HG02763 (cell line): ENCODE measurements around the gene ENDOU.
A peak's percentile ranks its signal among the peaks of the same experiment; 100 is the strongest.

Experiments used
- ATAC-seq: cut with Tn5 transposase; IDR thresholded peaks from one replicate; pipeline ENCODE4 v1.9.1; 2021; ENCODE audit warnings: mild to moderate bottlenecking, moderate library complexity; ENCODE audit not compliant: unreplicated experiment

ENDOU gene

DNA sequence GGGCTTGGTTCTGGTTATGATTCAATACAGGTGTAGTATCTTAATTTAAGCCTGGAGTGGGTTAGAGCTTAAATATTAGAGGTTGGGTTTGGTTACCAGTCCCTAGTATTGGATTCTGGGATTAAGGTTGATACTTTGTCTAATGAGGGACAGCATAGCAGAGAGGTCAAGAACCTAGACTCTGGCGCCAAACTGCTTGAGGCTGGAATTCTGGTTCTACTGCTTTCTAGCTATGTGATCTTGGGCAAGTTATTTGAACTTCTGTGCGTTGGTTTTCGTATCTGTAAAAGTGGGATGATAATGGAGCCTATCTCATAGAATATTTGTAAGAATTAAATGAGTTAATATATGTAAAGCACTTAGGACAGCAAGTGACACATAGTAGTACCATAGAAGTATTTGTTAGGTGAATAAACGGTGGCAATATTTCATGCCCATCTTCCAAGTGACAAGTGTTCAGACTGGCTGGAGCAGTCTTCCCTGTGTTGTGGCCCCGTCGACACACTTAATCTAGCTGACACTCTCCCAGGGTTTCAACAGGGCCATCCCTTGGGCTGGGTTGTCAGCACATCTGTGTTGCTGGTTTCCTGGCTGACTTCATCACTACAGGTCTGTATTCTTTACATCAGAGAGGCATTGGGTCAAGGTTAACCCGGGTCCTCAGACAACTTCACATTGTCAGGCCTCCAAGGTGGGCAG, 3.0 kb downstream of the ENDOU start:
- ATAC-seq = no peak

DNA sequence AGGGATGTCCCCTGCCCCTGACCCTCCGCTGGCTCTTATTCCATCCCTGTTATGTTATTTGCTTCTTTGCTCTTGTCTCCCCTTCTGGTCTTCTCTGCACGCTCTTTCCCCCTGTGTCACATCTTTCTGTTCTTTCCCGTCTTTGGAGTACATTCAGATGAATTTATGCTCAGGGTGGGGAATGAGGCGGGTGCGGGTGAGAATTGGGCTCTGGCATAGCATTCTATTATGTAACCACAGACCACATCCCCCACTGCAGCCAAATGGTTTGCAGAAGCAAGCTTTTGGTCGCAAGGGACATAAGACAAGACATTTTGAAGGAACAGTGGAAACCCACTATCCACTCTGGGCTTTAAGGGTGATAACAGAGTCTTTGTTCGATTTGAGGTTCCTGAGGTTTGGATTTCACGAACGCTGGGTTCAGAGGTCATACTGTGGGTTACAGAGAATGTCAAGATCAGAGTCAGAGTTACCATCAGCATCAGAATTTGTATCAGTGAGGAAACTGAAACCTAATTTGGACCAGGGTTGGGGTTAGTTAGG, 3.8 kb downstream of the ENDOU start:
- no peak for ATAC-seq

DNA sequence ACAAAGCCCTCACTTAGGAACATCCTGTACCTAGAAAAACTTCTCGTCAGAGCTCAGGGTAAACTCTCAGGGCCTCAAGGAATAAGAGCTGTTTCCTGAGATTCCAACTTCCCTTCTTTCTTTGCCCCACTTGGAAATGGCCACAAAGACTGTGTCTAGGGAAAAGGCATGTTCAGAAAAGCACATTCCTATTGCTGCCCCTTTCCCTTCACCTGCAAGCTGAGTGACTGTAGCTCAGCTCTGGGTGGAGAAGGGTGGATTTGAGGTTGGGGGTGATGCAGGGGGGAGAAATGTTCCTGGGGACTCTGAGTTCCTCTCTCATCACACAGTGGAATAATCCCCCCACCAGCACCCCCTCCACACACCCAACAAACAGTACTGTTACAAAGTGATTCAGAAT, 6.8 kb downstream of the ENDOU start:
- no peak for ATAC-seq

- no peak for ATAC-seq
These were observed 7.7 kb downstream of the ENDOU start for GRCh38 chr12:47717443-47718193.

- ATAC-seq = no peak
These were observed 8.2 kb downstream of the ENDOU start for GRCh38 chr12:47717046-47717442.

GRCh38 chr12:47715877-47716548, 9.3 kb downstream of the ENDOU start:
- no peak for ATAC-seq

DNA sequence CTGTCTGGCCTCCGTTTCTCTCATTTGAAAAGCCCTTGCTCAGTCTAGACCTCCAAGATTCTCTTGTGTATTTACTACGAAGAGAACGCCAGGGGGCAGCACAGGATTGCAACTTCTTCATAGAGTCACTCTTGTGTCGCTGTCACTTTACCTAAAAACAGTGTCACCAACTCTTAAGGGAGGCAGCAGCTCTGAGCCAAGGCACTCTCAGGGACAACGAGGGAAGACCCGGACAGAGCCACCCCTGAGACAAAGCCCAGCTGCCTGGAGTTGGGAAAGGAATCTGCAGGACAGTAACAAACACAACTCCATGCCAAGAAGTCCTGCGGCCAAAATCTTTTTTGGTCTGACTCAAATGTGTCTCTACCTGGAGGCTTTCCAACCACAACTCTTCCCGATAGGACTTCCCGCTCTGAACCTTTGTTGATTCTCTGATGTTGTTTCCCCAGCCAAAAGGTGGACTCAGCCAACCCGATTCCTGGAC, 9.9 kb downstream of the ENDOU start:
- ATAC-seq = no peak

DNA sequence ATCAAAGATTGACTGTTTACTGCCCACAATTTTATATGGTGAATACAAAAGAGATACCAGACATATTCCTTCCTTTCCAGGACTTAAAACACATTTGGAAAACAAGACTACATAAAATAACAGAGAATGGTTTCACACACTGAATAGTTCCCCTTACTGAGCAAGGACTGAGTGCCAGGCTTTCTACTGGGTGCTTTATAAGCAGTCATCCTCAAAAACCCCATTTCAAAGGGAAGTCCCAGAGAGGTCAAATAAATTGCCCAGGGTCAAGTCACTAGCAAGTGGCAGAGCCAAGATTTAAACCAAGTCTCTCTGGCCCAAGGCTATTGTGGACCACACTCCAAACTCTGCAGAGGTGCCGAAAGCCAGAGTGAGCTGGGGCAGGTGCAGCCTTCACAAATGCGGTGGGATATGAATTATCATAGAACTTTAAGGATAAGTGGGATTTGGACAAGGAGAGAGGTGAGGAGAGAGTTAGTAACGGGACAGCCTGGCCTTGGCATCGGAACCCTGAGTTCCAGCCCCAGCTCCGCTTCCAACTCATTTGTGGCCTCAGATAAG, 10.4 kb downstream of the ENDOU start:
- ATAC-seq = no peak

- no peak for ATAC-seq
These were observed 13.1 kb downstream of the ENDOU start for GRCh38 chr12:47712171-47712570.

DNA sequence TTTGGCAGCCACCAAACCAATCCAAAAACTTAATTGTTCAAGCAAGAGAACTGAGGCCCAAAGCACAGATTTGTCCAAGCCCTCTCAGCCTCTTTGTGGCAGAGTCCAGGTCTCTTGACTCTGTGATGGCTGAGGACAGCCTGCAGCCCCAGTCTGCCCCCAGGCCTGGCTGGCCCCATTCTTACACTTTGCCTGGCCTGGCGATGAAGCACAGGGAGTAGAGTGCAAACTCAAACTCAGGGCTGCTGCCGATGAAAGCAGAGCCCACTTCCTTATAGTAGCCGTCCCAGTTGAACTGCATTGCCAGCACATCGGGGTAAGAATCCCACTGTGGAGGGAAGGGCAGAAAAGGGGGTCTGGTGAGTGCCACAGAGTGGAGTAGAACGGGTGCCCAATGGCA, 13.8 kb downstream of the ENDOU start:
- no peak for ATAC-seq

- no peak for ATAC-seq
These were observed 15.0 kb downstream of the ENDOU start for GRCh38 chr12:47710278-47710677.

DNA sequence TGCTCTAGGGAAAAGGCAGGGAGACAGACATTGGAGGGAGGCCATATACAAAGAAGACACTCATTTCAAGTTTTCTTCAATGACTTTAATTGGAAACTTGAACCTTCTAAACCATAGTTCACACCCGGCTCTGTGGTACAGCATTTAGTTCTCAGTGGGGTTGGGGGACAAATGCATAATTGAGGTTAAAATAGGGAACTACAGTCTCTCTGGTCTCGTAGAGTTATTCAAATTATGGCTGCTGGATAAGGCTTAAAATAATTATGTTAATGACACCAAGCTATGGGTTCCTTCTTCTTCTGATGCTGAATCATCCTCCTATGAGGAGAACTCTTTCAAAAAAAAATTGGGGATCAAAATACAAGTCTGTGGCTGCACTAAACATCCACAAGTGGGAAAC, 15.6 kb downstream of the ENDOU start:
- ATAC-seq = no peak

- no peak for ATAC-seq
These were observed 16.1 kb downstream of the ENDOU start for GRCh38 chr12:47709237-47709636.

- no peak for ATAC-seq
These were observed 17.3 kb downstream of the ENDOU start for GRCh38 chr12:47707905-47708543.

GRCh38 chr12:47707355-47707754, 17.9 kb downstream of the ENDOU start:
- no peak for ATAC-seq

GRCh38 chr12:47705566-47706425, 19.5 kb downstream of the ENDOU start, which contains the start of gene RPAP3:
TSS of gene RPAP3 (minus strand) at chr12:47706030. CDS start at chr12:47702840, 3,190 bp downstream.
- peak; percentile 82 for ATAC-seq

DNA sequence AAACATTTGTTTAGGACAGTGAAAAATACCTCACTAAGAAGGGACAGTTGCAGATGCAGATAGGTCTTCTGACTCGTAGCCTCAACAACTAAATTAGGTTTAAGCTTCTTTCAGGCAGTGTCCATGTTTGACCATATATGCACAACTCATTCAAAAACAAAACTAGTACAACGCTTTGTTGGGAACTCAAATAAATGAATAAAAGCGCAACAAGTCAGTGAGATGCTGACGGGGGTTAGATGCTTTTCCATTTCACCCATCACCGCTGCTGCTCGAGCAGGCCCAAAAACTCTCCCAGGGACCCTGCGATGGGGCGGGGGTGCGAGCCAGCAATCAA, 20.1 kb downstream of the ENDOU start:
- ATAC-seq = no peak

DNA sequence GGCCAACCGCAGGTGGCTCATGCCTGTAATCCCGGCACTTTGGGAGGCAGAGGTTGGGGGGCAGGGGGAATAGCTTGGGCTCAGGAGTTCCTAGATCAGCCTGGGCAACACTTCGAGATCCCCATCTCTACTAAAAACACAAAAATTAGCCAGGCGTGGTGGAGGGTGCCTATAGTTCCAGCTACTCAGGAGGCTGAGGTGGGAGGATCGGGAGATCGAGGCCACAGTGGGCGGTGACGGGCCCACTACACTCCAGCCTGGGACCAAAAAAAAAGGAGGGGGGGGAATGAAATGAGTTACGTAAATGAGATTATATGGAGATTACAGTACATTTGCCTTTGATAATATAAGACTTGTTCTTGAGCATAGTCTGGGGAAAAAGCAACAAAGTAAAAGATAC, 20.6 kb downstream of the ENDOU start:
- no peak for ATAC-seq

DNA sequence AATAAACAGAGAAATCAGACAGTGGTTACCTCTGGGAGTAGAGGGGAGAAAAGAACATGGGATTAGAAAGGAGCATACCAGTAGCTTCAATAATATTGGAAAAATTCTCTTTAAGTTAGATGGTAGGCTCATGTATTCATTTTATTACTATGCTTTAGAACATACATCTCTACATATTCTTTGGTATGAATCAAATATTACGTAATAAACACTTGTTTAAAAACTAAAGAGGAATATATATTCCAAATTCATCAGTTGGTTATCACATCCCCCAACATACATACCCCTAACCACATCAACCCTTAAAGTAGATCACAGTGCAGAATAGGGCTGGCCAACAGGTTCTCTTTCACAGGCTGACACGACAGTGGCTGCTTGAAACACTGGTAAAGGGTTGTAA, 25.0 kb downstream of the ENDOU start:
- ATAC-seq = no peak

- ATAC-seq = no peak
These were observed 26.7 kb downstream of the ENDOU start for GRCh38 chr12:47698631-47699030.
